HepG2 (cell line): ENCODE results near the gene PRAC1. TPM values are rescaled to one million over a fixed set of nuclear protein-coding genes. Genes with fewer than 3 reads are reported as not detected.
A peak's percentile ranks its signal among the peaks of the same experiment; 100 is the strongest.

Experiments used
- ATM ChIP-seq: fragments of 450-650 bp; IDR thresholded peaks from 2 replicates; pipeline ENCODE4 v1.7.1; 2017; ENCODE audit warnings: mild to moderate bottlenecking, borderline replicate concordance
- CTCF ChIP-seq: sonication (generic); formaldehyde crosslinking; IDR thresholded peaks from 2 replicates; pipeline ENCODE4 v1.5.0; 2020; ENCODE audit warnings: mild to moderate bottlenecking, missing genetic modification reagents, moderate library complexity
- ELF3 ChIP-seq: IDR thresholded peaks from 2 replicates; pipeline ENCODE4 v1.6.1; 2016; ENCODE audit warnings: missing genetic modification reagents, missing compliant biosample characterization
- EP300 ChIP-seq, 3 experiments: sonication (generic) in 1 of 3; formaldehyde crosslinking in 1 of 3; IDR thresholded peaks; 2 replicates each; pipeline versions ENCODE4 v1.5.1 to v1.6.1; 2011 to 2020; ENCODE audit warnings: low read depth in 2 of 3, low read length in 2 of 3, borderline replicate concordance in 1 of 3, improper control_type of control experiment in 1 of 3, mild to moderate bottlenecking in 1 of 3, missing genetic modification reagents in 1 of 3, moderate library complexity in 1 of 3
- EZH2 ChIP-seq: conservative IDR thresholded peaks from 2 replicates; pipeline ENCODE4 v1.6.1; 2012; ENCODE audit warnings: mild to moderate bottlenecking, low read depth, low read length, moderate library complexity
- GMEB1 ChIP-seq: sonication (generic); formaldehyde crosslinking; IDR thresholded peaks from 2 replicates; pipeline ENCODE4 v1.5.1; 2020; ENCODE audit warnings: missing genetic modification reagents, mild to moderate bottlenecking, borderline replicate concordance
- NKX3-1 ChIP-seq: sonication (generic); formaldehyde crosslinking; IDR thresholded peaks from 2 replicates; pipeline ENCODE4 v1.5.0; 2020; ENCODE audit warnings: missing genetic modification reagents
- SMAD1 ChIP-seq: sonication (generic); formaldehyde crosslinking; IDR thresholded peaks from 2 replicates; pipeline ENCODE4 v1.4.0; 2020; ENCODE audit warnings: missing genetic modification reagents, low read depth, mild to moderate bottlenecking, borderline replicate concordance
- SP140L ChIP-seq: sonication (generic); formaldehyde crosslinking; IDR thresholded peaks from 2 replicates; pipeline ENCODE4 v1.4.0; 2020; ENCODE audit warnings: missing genetic modification reagents, borderline replicate concordance
- TCF12 ChIP-seq, 2 experiments: fragments of 450-650 bp in 1 of 2; sonication (generic) in 1 of 2; formaldehyde crosslinking in 1 of 2; IDR thresholded peaks; 2 replicates each; pipeline versions ENCODE4 v1.6.1 to v1.8.0; 2017 to 2022; ENCODE audit warnings: antibody characterized with exemption in 1 of 2, mild to moderate bottlenecking in 1 of 2, missing genetic modification reagents in 1 of 2, moderate library complexity in 1 of 2
- THAP9 ChIP-seq: sonication (generic); formaldehyde crosslinking; IDR thresholded peaks from 2 replicates; pipeline ENCODE4; 2020; ENCODE audit warnings: missing genetic modification reagents, mild to moderate bottlenecking, borderline replicate concordance
- ZMYM2 ChIP-seq: sonication (generic); formaldehyde crosslinking; IDR thresholded peaks from 2 replicates; pipeline ENCODE4 v1.8.0; 2022; ENCODE audit warnings: mild to moderate bottlenecking, missing genetic modification reagents
- ZNF124 ChIP-seq: sonication (generic); formaldehyde crosslinking; IDR thresholded peaks from 2 replicates; pipeline ENCODE4 v1.4.0; 2020; ENCODE audit warnings: missing genetic modification reagents
- ZNF160 ChIP-seq: sonication (generic); formaldehyde crosslinking; IDR thresholded peaks from 2 replicates; pipeline ENCODE4 v1.8.0; 2022; ENCODE audit warnings: mild to moderate bottlenecking, inconsistent platforms, missing genetic modification reagents
- ZNF350 ChIP-seq: sonication (generic); formaldehyde crosslinking; IDR thresholded peaks from 2 replicates; pipeline ENCODE4 v1.4.0; 2020; ENCODE audit warnings: mild to moderate bottlenecking, low read depth, missing genetic modification reagents, borderline replicate concordance
- ZNF574 ChIP-seq: sonication (generic); formaldehyde crosslinking; IDR thresholded peaks from 2 replicates; pipeline ENCODE4 v1.4.0; 2020; ENCODE audit warnings: missing genetic modification reagents
- ZNF629 ChIP-seq: sonication (generic); formaldehyde crosslinking; conservative IDR thresholded peaks from 2 replicates; pipeline ENCODE4 v1.5.0; 2020; ENCODE audit warnings: missing genetic modification reagents
- polyA plus RNA-seq, 8 experiments: library from polyadenylated mRNA; depleted of rRNA in 3 of 8; stranded (reverse) in 7 of 8; unstranded in 1 of 8; fragments of >200 nt; fragmentation: Illumina TruSeq in 4 of 8; extraction: Trizol in 4 of 8; gene quantifications; 2 replicates each; pipeline versions ENCODE4 v1.2.1 to v1.2.3, GENCODE V29; 2011 to 2016; ENCODE audit warnings: low read depth in 4 of 8, missing spikeins in 1 of 8, mixed read lengths in 1 of 8; ENCODE audit not compliant: insufficient read depth in 1 of 8
- total RNA-seq, 5 experiments: library from RNA; depleted of rRNA; stranded (reverse); fragments of >200 nt; fragmentation: Illumina TruSeq; extraction: Trizol; gene quantifications; 2 replicates each; pipeline ENCODE4 v1.2.3, GENCODE V29; 2016; ENCODE audit warnings: low read depth in 1 of 5

PRAC1 gene
- total and polyA plus RNA-seq, 2 of the 13 experiments (the other 11 are each of a cell fraction or from before 2014, with no cell fraction given) = not detected

GRCh38 chr17:48678141-48678971 lies 44.0 kb downstream of the PRAC1 start (continued):
- TF ChIP-seq EP300 (IDR thresholded peaks at IDR 0.05; ENCODE audit: low read depth in 2 of 2, low read length in 2 of 2) = no peak
- no peak for TF ChIP-seq EP300 (CRISPR knock-in tag; IDR thresholded peaks at IDR 0.05; ENCODE audit: borderline replicate concordance)
- no peak for TF ChIP-seq TCF12 (IDR thresholded peaks at IDR 0.05)
- 0 out of 2 replicates have a peak, but pooled peaks have one; percentile 35 for TF ChIP-seq TCF12 (CRISPR knock-in tag; IDR thresholded peaks at IDR 0.05)
- no peak for TF ChIP-seq ZNF160
- 0 out of 2 replicates have a peak, but pooled peaks have one; percentile 34 for TF ChIP-seq SP140L (CRISPR knock-in tag)
- TF ChIP-seq ZNF124 (CRISPR knock-in tag) = 0 out of 2 replicates have a peak, but pooled peaks have one; percentile 56
- TF ChIP-seq GMEB1 = no peak
- TF ChIP-seq ZNF629 = no peak
- TF ChIP-seq ZNF350 (CRISPR knock-in tag) = 0 out of 2 replicates have a peak, but pooled peaks have one; percentile 39
- TF ChIP-seq ZNF574 (CRISPR knock-in tag) = peak; percentile 69
- TF ChIP-seq THAP9 (CRISPR knock-in tag) = no peak
- no peak for TF ChIP-seq ATM
- no peak for TF ChIP-seq ZMYM2 (CRISPR knock-in tag)
- TF ChIP-seq SMAD1 (CRISPR knock-in tag) = no peak
- TF ChIP-seq EZH2 = peak; percentile 67; the same call in 1 of the 2 replicates
- TF ChIP-seq NKX3-1 (CRISPR knock-in tag) = no peak
- TF ChIP-seq ELF3 (CRISPR knock-in tag) = peak; percentile 43; the same call in 1 of the 2 replicates
- TF ChIP-seq CTCF = peak; percentile 98
